Urothelium cell line (cell line): Measurements from ENCODE around the gene KIAA0930.
"Not testable (repeated sequence)": the region's sequence is repeated elsewhere in the genome, so short reads cannot be mapped to it uniquely, and the experiment has no call there.

Source experiments
- DNase-seq: peaks from one replicate; pipeline ENCODE4 v3.0.0; 2011; ENCODE audit warnings: low spot score, mixed read lengths
- FAIRE-seq: peaks from 2 replicates; lab custom pipeline; 2011; peaks lifted over from hg19 to GRCh38; lab: Jason Lieb, UNC

KIAA0930 gene

DNA sequence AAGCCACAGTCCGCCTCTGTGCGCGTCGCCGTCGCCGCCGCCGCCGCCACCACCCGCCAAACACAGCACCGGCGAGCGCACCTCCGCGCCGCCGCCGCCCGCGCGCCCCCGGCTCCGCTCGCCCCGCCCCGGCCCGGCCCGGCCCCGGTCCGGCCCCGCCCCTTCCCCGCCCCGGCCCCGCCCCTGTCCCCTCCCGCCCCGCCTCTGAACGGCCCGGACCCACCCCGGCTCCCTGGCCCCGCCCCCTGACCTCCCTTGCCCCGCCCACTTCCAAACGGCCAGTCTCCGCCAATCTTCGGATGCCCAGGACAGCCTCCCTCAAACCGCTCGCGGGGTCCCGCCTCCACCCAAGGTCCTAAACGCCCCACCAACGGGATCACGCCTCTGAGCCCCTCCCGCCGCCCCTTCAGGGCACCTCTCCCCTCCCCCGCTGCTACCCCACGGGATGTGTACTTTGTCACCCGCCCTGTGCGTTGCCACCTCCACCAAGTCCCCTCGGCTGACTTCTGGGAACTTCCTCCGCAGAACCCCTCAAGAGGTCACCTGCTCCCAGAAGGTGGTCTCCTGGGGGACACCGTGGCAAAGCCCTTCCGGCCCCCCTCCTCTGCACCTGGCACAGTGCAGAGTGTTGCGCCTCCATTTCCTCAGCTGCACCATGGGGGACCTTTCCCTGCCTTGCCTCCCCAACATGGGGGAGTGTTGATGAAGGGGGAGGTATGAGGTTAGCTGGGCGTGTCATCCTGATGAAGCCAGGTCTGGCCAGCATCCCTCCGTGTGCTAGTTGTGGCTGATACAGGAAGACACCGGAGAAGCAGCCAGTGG is at the start of gene KIAA0930:
Gene KIAA0930, minus strand, starts transcription at position 85 of the 822 bp plus-strand sequence. CDS start 191 bp downstream, outside the sequence.
- DNase-seq (peak; percentile 94), FAIRE-seq (peak; percentile 37)

DNA sequence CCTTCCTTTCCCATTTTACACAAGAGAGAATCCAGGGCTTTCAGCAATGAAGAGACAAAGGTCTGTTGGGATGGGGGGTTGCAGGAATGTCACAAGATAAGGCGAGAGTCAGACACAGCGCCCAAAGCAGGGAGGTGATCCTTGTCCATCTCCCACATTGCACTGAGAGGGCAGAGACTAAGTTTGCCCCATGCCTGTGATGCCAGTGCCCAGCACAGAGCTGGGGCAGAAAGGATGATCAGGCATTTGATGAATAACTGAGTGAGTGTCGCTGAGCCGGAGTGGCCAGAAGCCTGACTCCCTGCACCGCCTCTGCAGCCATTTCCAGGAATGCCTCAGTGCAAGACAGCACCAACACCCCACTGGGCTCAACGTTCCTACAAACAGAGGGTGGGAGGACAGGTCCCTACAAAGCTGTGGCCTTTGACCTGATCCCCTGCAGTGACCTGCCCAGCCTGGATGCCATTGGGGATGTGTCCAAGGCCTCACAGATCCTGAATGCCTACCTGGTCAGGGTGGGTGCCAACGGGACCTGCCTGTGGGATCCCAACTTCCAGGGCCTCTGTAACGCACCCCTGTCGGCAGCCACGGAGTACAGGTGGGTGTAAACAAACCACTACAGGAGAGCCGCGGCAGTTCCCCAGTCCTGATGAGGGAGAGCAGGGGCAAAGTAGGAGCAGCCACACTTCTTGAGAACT is 46.3 kb upstream of the KIAA0930 start:
- peak; percentile 55 for FAIRE-seq
- DNase-seq: no peak

DNA sequence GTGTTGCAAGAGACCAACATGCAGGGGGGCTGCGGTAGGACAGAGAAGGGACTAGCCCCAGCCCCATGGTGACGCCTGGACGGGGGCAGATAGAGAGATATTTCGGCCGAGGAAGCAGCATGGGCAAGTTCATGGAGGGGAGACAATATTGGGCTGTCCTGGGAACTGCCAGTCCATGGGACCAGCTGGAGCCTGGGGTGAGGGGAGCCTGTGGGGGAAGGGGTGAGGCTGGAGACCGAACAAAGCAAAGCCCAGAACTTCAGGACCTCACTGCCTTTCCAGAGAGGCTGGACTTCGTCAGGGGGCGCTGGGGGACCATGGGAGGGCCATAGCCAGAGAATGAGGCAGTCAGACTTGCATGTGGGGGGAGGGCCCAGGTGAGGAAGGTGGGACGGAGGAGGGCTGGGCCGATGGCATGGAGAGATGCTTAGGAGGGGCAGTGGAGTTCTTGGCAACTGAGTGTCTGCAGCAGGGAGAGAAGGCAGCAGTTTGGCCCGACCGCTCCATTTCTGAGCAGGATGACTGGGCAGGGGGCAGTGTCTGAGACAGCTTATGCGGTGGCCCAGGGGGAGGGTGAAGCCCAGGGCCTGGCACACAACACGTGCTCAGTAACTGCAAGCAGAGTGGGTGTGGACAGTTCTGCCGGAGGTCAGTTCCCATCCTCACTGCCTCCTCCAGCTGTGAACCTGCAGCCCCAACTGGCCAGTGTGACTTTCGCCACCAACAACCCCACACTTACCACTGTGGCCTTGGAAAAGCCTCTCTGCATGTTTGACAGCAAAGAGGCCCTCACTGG is 44.8 kb upstream of the KIAA0930 start:
- DNase-seq (no peak), FAIRE-seq (no peak)

DNA sequence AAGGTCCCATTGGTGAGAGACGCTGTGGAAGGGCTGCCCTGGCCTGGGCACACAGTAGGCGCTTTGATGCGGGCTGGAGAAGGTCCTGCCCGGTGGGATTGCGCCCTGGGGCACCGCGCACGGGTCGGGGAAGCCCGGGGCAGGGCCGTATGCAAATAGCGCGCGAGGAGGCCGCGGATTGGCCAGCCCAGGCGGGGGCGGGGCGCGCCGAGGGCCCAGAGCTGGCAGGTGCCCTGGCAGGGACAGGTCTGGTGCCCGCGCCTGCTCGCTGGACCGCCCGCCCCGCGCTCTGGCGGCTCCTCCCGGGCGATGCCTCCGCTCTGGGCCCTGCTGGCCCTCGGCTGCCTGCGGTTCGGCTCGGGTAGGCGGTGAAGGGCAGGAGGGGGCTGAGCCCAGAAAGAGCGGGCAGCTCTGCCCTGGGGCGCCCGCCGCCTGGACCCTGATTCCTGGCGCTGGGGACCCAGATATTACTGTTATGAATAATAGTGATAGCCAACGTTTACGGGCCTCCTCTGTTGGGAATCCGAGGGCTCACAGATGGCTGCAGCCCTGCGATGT is 44.1 kb upstream of the KIAA0930 start, which contains the start of gene UPK3A:
Gene UPK3A, plus strand, starts transcription at position 245 of the 558 bp plus-strand sequence. Its CDS starts 65 bp downstream, at position 310.
- DNase-seq: no peak
- no peak for FAIRE-seq

DNA sequence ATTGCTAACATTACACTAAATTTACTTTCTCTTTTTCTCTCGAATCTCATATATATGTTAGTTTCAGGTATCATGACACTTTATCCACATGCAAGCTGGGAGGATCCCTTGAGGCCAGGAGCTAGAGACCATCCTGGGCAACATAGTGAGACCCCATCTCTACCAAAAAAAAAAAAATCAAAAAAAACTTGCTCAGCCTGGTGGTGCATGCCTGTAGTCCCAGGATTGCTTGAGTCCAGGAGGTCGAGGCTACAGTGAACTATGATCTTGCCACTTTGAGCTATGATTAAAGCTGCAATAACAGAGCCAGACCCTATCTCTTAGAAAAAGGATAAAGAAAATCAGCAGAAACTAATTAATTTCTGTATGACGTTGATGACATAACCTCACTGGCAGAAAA is 40.3 kb upstream of the KIAA0930 start:
- FAIRE-seq (no peak), DNase-seq (no peak)

DNA sequence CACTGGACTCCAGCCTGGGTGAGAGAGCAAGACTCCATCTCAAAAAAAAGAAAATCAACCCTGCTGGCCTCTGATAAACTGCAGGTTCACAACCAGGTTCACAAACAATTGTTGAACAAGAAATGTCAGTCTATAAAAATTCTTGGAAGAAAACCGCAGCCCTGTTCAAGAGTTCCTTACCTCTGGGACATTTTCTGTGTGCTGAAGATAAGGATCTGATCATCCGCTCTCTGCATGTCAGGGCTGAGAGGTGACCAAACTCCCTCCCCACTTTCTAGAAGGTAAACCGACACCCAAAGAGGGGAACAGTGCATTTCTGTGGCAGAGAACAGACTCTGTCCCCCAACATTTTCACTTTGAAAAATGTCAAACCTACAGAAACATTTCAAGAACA is 39.9 kb upstream of the KIAA0930 start:
- DNase-seq (no peak), FAIRE-seq (no peak)

DNA sequence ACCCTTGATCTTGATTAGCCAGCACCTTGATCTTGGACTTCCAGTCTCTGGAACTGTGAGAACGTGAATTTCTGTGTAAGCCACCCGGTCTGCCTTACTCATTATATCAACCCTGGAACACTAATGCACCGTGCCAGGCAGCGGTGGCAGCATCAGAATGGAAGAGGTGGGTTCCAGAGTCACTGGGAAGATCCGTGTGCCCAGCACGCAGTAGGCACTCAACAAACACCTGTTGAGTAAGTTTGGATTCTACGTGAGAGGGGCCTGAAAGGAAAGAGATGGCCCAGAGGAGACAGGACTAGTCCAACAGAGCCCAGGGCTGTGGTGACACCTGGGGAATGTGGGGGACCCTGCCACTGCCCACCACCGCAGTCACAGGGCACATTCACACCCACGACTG is 37.4 kb upstream of the KIAA0930 start:
- DNase-seq (no peak), FAIRE-seq (peak; percentile 65)

DNA sequence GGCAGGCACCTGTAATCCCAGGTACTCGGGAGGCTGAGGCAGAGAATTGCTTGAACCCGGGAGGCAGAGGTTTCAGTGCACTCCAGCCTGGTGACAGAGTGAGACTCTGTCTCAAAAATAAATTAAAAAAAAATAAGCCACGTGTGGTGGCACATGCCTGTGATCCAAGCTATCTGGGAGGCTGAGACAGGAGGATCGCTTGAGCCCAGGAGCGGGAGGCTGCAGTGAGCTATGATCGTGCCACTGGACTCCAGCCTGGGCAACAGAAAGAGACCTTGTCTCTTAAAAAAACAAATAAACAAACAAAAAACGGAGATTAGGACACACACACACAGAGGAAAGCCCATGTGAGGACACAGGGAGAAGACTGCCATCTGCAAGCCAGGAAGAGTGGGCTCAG is 37.0 kb upstream of the KIAA0930 start:
- FAIRE-seq, DNase-seq: not testable (repeated sequence)

DNA sequence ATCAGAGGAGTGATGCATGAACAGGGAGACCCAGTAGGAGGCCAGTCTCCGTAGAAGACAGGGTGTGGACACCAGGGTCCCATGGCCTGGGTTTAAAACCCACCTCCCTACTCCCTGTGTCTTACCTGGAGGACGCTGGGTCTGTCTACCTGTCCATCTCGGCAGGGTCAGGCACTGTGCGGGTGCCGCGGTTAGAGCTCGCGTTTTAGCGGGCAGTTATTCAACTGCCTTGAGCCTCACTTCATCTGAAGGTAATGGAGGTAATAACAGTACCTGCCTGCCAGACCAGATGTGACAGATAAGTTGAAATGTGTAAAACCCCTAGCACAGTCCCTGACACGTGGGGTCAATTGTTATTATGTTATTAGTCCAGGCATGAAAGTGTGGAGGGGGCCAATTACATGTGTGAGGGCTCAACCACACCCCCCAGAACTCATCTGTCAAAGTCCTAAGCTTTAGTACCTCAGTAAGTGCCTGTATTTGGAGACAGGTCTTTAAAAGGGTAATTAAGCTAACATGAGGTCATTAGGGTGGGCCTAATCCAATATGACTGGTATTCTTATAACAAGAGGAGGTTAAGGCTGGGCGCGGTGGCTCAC is 35.9 kb upstream of the KIAA0930 start:
- FAIRE-seq (peak; percentile 59), DNase-seq (no peak)

DNA sequence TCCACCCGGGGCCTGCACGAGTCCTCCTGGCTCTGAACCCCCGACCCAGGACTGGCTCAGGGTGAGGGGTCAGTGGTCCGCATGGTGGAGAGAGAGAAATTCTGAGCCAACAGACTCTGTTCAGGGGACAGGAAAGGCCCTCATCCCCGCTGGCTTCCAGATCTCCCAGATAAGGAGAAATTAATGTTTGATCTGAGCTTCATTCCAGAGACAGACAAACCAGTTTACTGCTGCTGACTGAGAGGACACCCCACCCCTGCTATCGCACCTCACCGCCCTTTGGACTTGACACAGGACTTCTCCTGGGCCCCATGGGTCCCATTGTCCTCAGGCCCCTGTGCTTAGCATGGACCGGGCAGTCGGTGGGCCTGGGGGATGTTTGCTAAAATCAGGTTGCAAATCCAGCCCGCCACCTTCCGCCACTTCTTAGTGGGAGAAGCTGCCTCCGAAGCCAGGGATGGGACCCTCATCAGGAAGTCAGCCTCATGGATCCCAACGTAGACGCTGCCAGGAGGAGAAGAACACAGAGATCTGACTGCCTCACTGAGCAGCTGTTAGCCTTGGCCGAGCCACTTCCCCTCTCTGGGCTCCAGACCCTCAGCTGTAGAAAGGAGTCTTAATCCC is 32.9 kb upstream of the KIAA0930 start:
- no peak for FAIRE-seq

DNA sequence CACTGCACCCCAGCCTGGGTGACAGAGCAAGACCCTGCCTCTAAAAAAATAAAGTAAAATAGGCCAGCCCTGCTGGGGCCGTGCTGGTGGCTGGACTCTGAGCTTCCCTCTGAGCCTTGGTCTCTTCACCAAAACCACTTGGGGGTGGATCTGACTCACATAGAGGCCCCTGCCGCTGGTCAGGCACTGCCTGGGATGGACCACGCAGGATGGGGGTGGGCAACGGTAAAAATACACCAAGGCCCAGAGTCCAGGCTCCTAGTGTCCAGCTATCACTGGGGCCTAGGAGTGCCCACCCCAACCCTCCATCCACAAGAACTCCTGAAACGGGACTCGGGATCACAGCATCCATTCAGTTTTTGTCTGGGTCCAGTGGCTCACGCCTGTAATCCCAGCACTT is 31.8 kb upstream of the KIAA0930 start:
- no peak for FAIRE-seq
- no peak for DNase-seq

More for the DNA sequence above, 32.9 kb upstream of the KIAA0930 start:
- DNase-seq: no peak

DNA sequence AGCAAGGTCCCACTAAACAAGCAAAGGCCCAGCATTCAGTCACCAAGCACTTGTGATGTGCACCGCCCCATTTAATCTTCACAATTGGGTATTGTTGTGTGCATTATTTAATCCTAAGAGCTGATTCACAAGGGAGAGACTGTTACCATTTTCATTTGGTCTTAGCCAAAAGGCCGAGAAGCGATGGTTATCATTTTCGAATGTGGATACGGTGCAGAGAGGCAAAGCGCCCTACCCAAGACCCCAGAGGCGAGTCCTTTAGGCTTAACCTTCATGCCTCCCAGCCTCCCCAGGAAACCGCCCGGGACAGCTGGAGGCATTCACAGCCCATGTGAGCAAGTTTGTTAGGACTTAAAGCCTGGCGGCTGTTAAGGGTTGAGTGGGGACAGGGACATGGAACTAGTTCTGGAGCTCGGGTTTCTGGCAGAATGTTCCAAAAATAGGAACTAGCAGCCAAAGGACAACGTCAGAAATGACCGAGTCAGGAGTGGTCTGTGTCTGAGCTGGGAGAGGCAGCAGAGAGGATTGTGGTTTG is 31.0 kb upstream of the KIAA0930 start:
- no peak for DNase-seq
- no peak for FAIRE-seq

DNA sequence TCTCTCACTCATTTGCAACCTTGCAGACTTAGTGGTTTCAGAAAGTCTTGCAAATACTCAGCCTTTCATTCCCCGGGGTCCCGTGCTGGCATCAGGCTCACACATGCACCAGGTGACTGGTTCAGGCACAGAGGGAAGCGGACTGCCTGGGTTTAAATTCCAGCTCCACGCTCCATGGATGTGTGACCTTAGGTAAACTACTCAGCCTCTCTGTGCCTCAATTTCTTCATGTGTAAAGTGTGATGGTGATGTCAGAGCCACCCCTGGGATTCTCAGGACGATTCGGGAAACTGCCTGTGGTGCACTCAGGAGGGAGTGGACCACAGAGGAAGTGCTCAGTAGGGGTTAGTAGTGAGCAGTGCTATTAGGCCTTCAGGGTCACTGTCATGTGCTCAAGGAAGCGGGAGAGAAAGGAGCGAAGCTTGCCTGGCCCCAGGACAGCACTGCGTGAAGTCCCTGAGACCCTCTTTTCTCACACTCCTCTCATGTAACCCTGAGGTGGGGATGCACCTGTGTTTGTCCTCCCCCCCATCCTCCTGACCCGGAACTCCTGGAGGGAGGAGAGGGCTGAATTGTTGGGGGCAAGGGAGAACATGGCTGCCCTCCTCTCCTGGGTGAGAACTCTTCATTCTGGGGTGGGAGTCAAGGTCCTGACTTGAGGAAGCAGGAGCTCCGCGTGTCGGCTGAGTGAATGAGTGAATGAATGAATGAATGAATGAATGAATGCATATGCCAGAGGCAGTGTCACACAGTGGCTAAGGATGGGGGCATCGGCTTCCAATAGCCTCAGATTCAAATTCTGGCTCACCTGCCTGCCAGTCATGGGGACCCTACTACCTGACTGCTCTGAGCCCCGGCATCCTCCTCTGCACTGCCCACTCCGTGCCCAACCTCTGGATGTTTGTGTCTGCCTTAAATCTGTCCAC is 29.7 kb upstream of the KIAA0930 start:
- DNase-seq: no peak
- no peak for FAIRE-seq

DNA sequence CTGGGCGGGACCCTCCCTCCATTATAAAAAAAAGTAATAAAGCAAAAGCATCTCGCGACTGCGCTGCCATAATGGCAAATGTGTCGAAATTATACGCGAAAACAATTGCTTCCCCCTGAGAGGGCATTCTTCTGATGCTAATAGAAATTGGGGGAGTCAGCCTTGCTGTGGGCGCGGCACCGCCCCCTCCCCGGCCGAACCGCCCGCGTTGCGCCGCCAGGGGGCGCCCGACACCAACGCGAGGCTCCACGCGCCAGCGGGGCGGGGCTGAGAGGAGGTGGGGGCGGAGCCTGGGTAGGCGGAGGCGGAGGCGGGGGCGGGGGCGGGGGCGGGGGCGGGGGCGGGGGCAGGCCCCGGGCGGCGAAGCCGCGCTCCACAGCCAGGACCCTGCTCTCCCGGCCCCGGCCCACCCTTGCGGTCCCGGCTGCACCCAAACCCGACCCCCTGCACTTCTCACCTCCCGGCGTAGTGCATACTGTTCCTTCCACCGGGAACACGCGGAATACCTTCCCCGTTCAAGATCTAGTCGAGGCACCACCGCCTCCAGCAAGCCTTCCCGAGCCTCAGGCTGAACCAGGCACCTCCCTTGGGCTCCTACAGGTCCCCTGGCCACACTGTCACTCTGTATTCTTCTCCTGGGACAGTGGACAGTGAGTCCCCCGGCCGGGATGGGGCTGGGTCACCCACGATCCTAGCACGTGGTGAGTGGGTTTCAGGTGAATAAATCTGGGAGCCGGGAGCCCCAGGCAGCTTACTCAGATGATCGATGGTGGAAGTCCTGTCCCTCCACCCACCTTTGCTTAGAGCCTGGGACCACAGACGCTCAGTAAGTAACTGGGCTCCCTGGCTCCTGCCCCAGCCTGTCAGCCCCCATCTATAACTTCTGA is 28.5 kb upstream of the KIAA0930 start:
- DNase-seq (peak; percentile 93), FAIRE-seq (peak; percentile 81)

DNA sequence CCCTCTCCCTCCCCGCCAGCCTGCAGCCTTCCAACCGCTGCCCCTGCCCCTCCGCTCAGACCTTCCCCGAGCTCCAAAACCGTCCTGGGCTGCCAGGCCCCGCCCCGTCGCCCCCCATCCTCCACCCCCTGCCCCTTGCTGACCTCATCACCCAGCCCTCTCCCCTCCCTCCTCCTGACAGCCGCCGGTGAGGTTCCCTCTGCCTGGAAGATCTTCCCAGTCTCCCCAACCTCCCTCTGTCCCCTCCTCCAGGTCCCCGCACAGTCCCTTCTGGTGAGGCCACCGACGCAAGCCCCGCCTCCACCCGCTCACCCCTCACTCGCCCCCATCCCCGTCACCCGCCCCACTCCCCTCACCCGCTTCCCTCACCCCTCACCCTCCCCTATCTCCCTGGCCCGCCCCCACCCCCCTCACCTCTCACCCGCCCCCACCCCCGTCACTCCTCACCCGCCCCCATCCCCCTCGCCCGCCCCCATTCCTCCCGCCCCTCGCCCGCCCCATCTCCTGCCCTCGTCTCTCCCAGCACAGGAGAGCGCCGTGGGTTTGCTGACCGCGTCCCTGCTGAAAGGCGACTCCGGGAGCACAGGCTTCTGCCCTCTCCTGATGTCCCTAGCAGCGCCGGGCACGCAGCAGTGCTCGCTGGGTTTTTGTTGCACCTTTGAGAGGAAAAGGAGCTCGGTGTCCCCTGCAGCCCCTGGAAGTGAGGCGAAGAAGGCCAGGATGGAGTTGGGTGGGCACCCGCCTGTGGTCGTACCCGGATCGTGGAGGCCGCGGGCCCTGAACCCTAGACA is 27.7 kb upstream of the KIAA0930 start:
- DNase-seq (peak; percentile 70), FAIRE-seq (peak; percentile 65)

DNA sequence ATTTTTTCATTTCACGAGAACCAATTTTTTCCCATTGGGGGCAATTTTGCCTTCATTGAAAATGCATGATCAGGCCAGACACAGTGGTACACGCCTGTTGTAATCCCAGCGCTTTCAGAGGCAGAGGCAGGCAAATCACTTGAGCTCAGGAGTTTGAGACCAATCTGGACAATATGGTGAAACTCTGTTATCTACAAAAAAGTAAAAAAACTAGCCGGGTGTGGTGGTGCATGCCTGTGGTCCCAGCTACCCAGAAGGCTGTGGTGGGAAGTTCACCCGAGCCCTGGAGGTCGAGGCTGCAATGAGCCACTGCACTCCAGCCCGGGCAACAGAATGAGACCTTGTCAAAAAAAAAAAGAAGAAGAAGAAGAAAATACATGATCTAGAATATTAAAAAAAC is 24.8 kb upstream of the KIAA0930 start:
- DNase-seq (no peak), FAIRE-seq (no peak)
